IMR-90 (cell line): ENCODE data around the gene EEIG2. TPM values are rescaled to one million over a fixed set of nuclear protein-coding genes. Genes with fewer than 3 reads are reported as not detected.
"Not testable (repeated sequence)": the region's sequence is repeated elsewhere in the genome, so short reads cannot be mapped to it uniquely, and the experiment has no call there.

Source experiments
- ATAC-seq: fragments of 200-7000 bp; cut with Tn5 transposase; 2 replicates; pipeline ENCODE4 v1.9.1; 2020; ENCODE audit warnings: low read depth, mild to moderate bottlenecking, moderate library complexity
- BruUV-seq: library from RNA; stranded (reverse); fragments of 400-500 nt; replicated peaks from 2 replicates; lab custom pipeline; 2021; lab: Mats Ljungman, UMichigan
- CTCF ChIA-PET: fragments of 300-600 bp; formaldehyde crosslinking; extraction: SDS; loops from one replicate; lab custom pipeline; 2021; ENCODE audit warnings: antibody characterized with exemption; lab: Yijun Ruan, JAX
- POLR2A ChIA-PET: fragments of 300-600 bp; sonication (Branson Sonifier 250); formaldehyde crosslinking; loops from one replicate; lab custom pipeline; 2022; ENCODE audit warnings: antibody characterized with exemption; ENCODE audit not compliant: unreplicated experiment; lab: Charles Lee
- DNase-seq: peaks from one replicate; pipeline ENCODE4 v3.0.0; 2013
- H2AFZ ChIP-seq: replicated peaks from 2 replicates; pipeline ENCODE3; 2013; ENCODE audit warnings: low read length, mild to moderate bottlenecking; ENCODE audit not compliant: poor library complexity
- H2AK5ac ChIP-seq: 2 replicates; pipeline ENCODE4 v1.6.1; 2013; ENCODE audit warnings: low read depth, low read length, inconsistent platforms
- H2AK9ac ChIP-seq: replicated peaks from 2 replicates; pipeline ENCODE3; 2013; ENCODE audit warnings: mild to moderate bottlenecking, low read depth, low read length, moderate library complexity; ENCODE audit not compliant: poor library complexity
- H2BK120ac ChIP-seq: 2 replicates; pipeline ENCODE4 v1.6.1; 2013; ENCODE audit warnings: low read depth, low read length, inconsistent platforms
- H2BK15ac ChIP-seq: 3 replicates; pipeline ENCODE4 v1.6.1; 2013; ENCODE audit warnings: low read depth, low read length, inconsistent platforms
- H2BK20ac ChIP-seq: 2 replicates; pipeline ENCODE4 v1.6.1; 2013; ENCODE audit warnings: low read depth, mild to moderate bottlenecking, inconsistent platforms, low read length, moderate library complexity
- H2BK5ac ChIP-seq: 2 replicates; pipeline ENCODE4 v1.6.1; 2013; ENCODE audit warnings: mild to moderate bottlenecking, low read depth, low read length, inconsistent platforms; ENCODE audit not compliant: poor library complexity, severe bottlenecking
- H3K14ac ChIP-seq: replicated peaks from 2 replicates; pipeline ENCODE4 v1.6.1; 2013; ENCODE audit warnings: low read depth, low read length, inconsistent platforms
- H3K18ac ChIP-seq: 2 replicates; pipeline ENCODE4 v1.6.1; 2013; ENCODE audit warnings: low read depth, low read length, control low read depth
- H3K23ac ChIP-seq: 2 replicates; pipeline ENCODE4 v1.6.1; 2013; ENCODE audit warnings: low read depth, low read length, inconsistent platforms
- H3K27ac ChIP-seq: 2 replicates; pipeline ENCODE4 v1.5.1; 2013; ENCODE audit warnings: mild to moderate bottlenecking, control low read depth, low read length; ENCODE audit not compliant: insufficient read depth
- H3K27me3 ChIP-seq: 2 replicates; pipeline ENCODE4 v1.6.1; 2013; ENCODE audit warnings: low read length; ENCODE audit not compliant: control insufficient read depth, insufficient read depth
- H3K36me3 ChIP-seq: 2 replicates; pipeline ENCODE4 v1.6.1; 2013; ENCODE audit warnings: low read length, mixed read lengths; ENCODE audit not compliant: control insufficient read depth, insufficient read depth
- H3K4ac ChIP-seq: 2 replicates; pipeline ENCODE4 v1.6.1; 2013; ENCODE audit warnings: low read depth, low read length, inconsistent platforms
- H3K4me1 ChIP-seq: 2 replicates; pipeline ENCODE4 v1.6.1; 2013; ENCODE audit warnings: low read length, mixed read lengths; ENCODE audit not compliant: control insufficient read depth, insufficient read depth
- H3K4me2 ChIP-seq: 2 replicates; pipeline ENCODE4 v1.6.1; 2013; ENCODE audit warnings: low read depth, mild to moderate bottlenecking, control low read depth, low read length, moderate library complexity
- H3K4me3 ChIP-seq: 2 replicates; pipeline ENCODE4 v1.5.1; 2013; ENCODE audit warnings: low read depth, mild to moderate bottlenecking, control low read depth, low read length, moderate library complexity; ENCODE audit not compliant: insufficient read depth
- H3K56ac ChIP-seq: 2 replicates; pipeline ENCODE4 v1.6.1; 2013; ENCODE audit warnings: low read length, inconsistent platforms; ENCODE audit not compliant: insufficient read depth; ENCODE audit errors: extremely low read depth
- H3K79me1 ChIP-seq, 2 experiments: 2 replicates each; pipeline ENCODE4 v1.6.1; 2013; ENCODE audit warnings: low read length in 2 of 2, inconsistent platforms in 1 of 2, low read depth in 1 of 2
- H3K9ac ChIP-seq: 2 replicates; pipeline ENCODE4 v1.6.1; 2013; ENCODE audit warnings: low read depth, low read length, control low read depth
- H3K9me1 ChIP-seq: 2 replicates; pipeline ENCODE4 v1.6.1; 2013; ENCODE audit warnings: low read length, inconsistent platforms; ENCODE audit not compliant: insufficient read depth
- H3K9me3 ChIP-seq: 2 replicates; pipeline ENCODE4 v1.6.1; 2013; ENCODE audit warnings: low read length; ENCODE audit not compliant: control insufficient read depth, insufficient read depth
- H4K20me1 ChIP-seq: 2 replicates; pipeline ENCODE4 v1.6.1; 2013; ENCODE audit warnings: low read length, inconsistent platforms; ENCODE audit not compliant: insufficient read depth
- H4K5ac ChIP-seq: 2 replicates; pipeline ENCODE4 v1.6.1; 2013; ENCODE audit warnings: mild to moderate bottlenecking, low read depth, low read length, control low read depth
- H4K8ac ChIP-seq, 2 experiments: 2 replicates each; pipeline ENCODE4 v1.6.1; 2013; ENCODE audit warnings: low read depth in 2 of 2, low read length in 2 of 2, control low read depth in 1 of 2, inconsistent platforms in 1 of 2
- H4K91ac ChIP-seq: 2 replicates; pipeline ENCODE4 v1.6.1; 2013; ENCODE audit warnings: low read depth, low read length, inconsistent platforms; ENCODE audit not compliant: insufficient read depth
- CEBPB ChIP-seq: IDR thresholded peaks from 2 replicates; pipeline ENCODE4 v1.6.1; 2012; ENCODE audit warnings: low read depth, low read length, improper control_type of control experiment
- CHD1 ChIP-seq: IDR thresholded peaks from 2 replicates; pipeline ENCODE4 v1.6.1; 2012; ENCODE audit warnings: low read depth, low read length, improper control_type of control experiment
- POLR2A ChIP-seq: IDR thresholded peaks from 2 replicates; pipeline ENCODE4 v1.6.1; 2012; ENCODE audit warnings: mild to moderate bottlenecking, low read depth, low read length
- RCOR1 ChIP-seq: IDR thresholded peaks from 2 replicates; pipeline ENCODE4 v1.6.1; 2012; ENCODE audit warnings: mild to moderate bottlenecking, low read length, improper control_type of control experiment; ENCODE audit not compliant: insufficient replicate concordance
- WGBS, 2 experiments: methylation state at CpG; one replicate each; pipeline versions ENCODE4 v1.1.5 to v1.1.7; 2013; ENCODE audit warnings: missing lambda C conversion rate in 2 of 2; ENCODE audit not compliant: insufficient read length in 1 of 2; ENCODE audit errors: extremely low coverage in 2 of 2; 5-methylcytosine and 5-hydroxymethylcytosine counted together
- dilution Hi-C: fragments of 300-500 bp; cut with HindIII; formaldehyde crosslinking; loops from one replicate; pipeline ENCODE4 v1.14.3; 2018; ENCODE audit warnings: low sequenced_read_pairs; ENCODE audit not compliant: unreplicated experiment
- in situ Hi-C: fragments of 300-500 bp; cut with MboI; formaldehyde crosslinking; loops from 3 replicates; pipeline ENCODE4 v1.14.3; 2019; ENCODE audit warnings: low sequenced_read_pairs, inconsistent platforms, mixed read lengths
- intact Hi-C: fragments of 100-400 bp; cut with micrococcal nuclease; formaldehyde crosslinking; loops from 2 replicates; pipeline ENCODE4 v1.10.0; 2022
- polyA plus RNA-seq, 3 experiments: library from polyadenylated mRNA; depleted of rRNA; stranded (reverse); fragments of >200 nt; gene quantifications; 2 replicates each; pipeline ENCODE4 v1.2.3, GENCODE V29; 2012; ENCODE audit warnings: low replicate concordance in 1 of 3
- total RNA-seq: library from RNA; depleted of rRNA; stranded (reverse); fragments of >200 nt; gene quantifications from 2 replicates; pipeline ENCODE4 v1.2.3, GENCODE V29; 2012

EEIG2 gene
- total and polyA plus RNA-seq, 2 of the 4 experiments (the other 2 are of a cell fraction): 1.7 to 4.8 TPM

DNA sequence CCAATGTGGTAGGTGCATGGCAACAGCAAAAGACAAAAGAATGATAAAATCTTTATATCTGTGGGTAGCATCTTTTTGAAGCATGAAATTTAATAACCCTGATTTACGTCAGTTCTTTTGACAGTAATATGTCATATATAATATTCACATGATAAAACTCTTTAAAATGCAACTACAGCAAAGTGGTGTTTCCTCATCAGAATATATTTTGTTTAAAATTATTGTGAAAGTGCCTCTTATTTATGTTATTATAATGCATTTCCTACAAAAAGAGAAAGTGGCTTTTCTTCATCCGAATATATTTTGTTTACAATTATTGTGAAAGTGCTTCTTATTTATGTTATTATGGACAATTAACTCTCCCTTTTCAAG, 46.9 kb upstream of the EEIG2 start (continued):
- TF ChIP-seq CHD1 (no peak), RCOR1 (no peak), CEBPB (no peak), POLR2A (no peak)

DNA sequence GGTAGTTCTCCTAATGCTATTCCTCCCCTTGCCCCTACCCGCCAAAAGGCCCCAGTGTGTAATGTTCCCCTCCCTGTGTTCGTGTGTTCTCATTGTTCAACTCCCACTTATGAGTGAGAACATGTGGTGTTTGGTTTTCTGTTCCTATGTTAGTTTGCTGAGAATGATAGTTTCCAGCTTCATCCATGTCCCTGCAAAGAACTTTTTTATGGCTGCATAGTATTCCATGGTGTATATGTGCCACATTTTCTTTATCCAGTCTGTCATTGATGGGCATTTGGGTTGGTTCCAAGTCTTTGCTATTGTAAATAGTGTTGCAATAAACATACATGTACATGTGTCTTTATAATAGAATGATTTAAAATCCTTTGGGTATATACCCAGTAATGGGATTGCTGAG, 46.0 kb upstream of the EEIG2 start:
- intact Hi-C loops: loop anchor here (2.0 to 10.0 kb wide), 2 partner anchors 45 to 729 kb away; no protein-coding TSS in a partner anchor
- POLR2A ChIA-PET: not testable (repeated sequence)

DNA sequence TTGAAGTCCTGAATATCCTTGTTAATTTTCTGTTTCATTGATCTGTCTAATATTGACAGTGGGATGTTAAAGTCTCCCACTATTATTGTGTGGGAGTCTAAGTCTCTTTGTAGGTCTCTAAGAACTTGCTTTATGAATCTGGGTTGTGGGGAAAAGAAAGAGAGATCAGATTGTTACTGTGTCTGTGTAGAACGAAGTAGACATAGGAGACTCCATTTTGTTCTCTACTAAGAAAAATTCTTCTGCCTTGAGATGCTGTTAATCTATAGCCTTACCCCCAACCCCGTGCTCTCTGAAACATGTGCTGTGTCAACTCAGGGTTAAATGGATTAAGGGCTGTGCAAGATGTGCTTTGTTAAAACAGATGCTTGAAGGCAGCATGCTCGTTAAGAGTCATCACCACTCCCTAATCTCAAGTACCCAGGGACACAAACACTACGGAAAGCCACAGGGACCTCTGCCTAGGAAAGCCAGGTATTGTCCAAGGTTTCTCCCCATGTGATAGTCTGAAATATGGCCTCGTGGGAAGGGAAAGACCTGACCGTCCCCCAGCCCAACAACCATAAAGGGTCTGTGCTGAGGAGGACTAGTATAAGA, 42.5 kb upstream of the EEIG2 start:
- in situ Hi-C loops (loop anchor here (10.0 kb wide), 1 partner anchor 387 kb away; no protein-coding TSS in a partner anchor), intact Hi-C loops (loop anchor here (10.0 kb wide), 1 partner anchor 733 kb away; no protein-coding TSS in a partner anchor)
- POLR2A ChIA-PET, H2BK5ac ChIP-seq, H3K4ac ChIP-seq, H2AFZ ChIP-seq, H4K5ac ChIP-seq, H3K4me3 ChIP-seq, dilution Hi-C loops, H3K36me3 ChIP-seq, H2BK15ac ChIP-seq, H3K4me1 ChIP-seq, H3K18ac ChIP-seq, H3K27ac ChIP-seq, H3K56ac ChIP-seq, H3K4me2 ChIP-seq, H4K20me1 ChIP-seq, H4K8ac ChIP-seq, H4K91ac ChIP-seq, ATAC-seq, BruUV-seq, H3K23ac ChIP-seq, H2BK120ac ChIP-seq, H3K14ac ChIP-seq, H3K9me3 ChIP-seq, H3K9ac ChIP-seq, H2BK20ac ChIP-seq, H3K79me1 ChIP-seq, H2AK5ac ChIP-seq, DNase-seq, H2AK9ac ChIP-seq, CTCF ChIA-PET, H3K9me1 ChIP-seq: not testable (repeated sequence)
- H3K27me3 ChIP-seq: peaks cover 19% of the 10 kb centered on the region
- WGBS, 2 experiments: no CpG with 5 or more reads among the region's 6 CpGs

More for the DNA sequence above, 46.0 kb upstream of the EEIG2 start:
- H3K23ac ChIP-seq, H2AK5ac ChIP-seq, DNase-seq, H4K8ac ChIP-seq, H2AK9ac ChIP-seq, H2BK15ac ChIP-seq, H3K4me2 ChIP-seq, BruUV-seq, H2BK20ac ChIP-seq, H2AFZ ChIP-seq, H2BK5ac ChIP-seq, H4K20me1 ChIP-seq, H3K14ac ChIP-seq, H3K36me3 ChIP-seq, H3K27ac ChIP-seq, H3K4ac ChIP-seq, H2BK120ac ChIP-seq, dilution Hi-C loops, H3K56ac ChIP-seq, H3K9me3 ChIP-seq, H3K4me1 ChIP-seq, H4K91ac ChIP-seq, H3K18ac ChIP-seq, H3K4me3 ChIP-seq, ATAC-seq, H3K9ac ChIP-seq, H3K79me1 ChIP-seq, H3K9me1 ChIP-seq, H4K5ac ChIP-seq: not testable (repeated sequence)
- WGBS, 2 experiments: no CpG with 5 or more reads among the region's 2 CpGs
- CTCF ChIA-PET: interaction anchor here (3.6 kb wide), 1 partner anchor 130 kb away, joined by 27 read pairs; no protein-coding TSS in a partner anchor
- in situ Hi-C loops: loop anchor here (10.0 kb wide), 1 partner anchor 391 kb away; no protein-coding TSS in a partner anchor
- peaks cover 12% of the 10 kb centered on the region for H3K27me3 ChIP-seq
